Measurements from ENCODE around the gene CDH18. TPM values are rescaled to one million over a fixed set of nuclear protein-coding genes. Genes with fewer than 3 reads are reported as not detected.

The CDH18 gene
- total and polyA plus RNA-seq, 3 donors from 2014 or later, result 6.4 to 11.3 (median 10.7) TPM

DNA sequence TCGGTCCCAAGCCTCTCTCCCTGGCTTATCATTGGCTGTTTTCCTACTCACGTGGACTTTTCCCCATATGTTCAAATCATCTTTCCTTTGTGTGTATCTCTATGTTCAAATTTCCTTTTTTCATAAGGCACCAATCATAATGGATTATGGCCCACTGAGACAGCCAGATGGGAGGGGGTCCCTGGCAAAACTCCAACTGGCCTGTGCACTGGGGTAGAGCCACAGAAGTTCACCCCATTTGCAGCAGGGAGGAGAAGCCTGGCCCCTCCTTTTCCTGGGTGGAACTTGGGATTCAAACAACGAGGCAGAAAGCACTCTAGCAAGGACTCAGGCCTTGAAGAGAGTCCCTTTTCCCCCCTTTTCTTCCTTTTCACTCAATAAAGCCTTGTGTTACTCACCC is 362.4 kb downstream of the CDH18 start:
- intact Hi-C loops (cut with DNase I; ENCODE audit: low total_unique reads), result no loop called here
- TF ChIP-seq, protein P1, sequence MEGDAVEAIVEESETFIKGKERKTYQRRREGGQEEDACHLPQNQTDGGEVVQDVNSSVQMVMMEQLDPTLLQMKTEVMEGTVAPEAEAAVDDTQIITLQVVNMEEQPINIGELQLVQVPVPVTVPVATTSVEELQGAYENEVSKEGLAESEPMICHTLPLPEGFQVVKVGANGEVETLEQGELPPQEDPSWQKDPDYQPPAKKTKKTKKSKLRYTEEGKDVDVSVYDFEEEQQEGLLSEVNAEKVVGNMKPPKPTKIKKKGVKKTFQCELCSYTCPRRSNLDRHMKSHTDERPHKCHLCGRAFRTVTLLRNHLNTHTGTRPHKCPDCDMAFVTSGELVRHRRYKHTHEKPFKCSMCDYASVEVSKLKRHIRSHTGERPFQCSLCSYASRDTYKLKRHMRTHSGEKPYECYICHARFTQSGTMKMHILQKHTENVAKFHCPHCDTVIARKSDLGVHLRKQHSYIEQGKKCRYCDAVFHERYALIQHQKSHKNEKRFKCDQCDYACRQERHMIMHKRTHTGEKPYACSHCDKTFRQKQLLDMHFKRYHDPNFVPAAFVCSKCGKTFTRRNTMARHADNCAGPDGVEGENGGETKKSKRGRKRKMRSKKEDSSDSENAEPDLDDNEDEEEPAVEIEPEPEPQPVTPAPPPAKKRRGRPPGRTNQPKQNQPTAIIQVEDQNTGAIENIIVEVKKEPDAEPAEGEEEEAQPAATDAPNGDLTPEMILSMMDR (IDR thresholded peaks at IDR 0.05), result no peak
- TF ChIP-seq POLR2A (IDR thresholded peaks at IDR 0.05), result no peak
- Histone ChIP-seq H3K4me1 (no peaks in the 10 kb centered on the region), H3K27me3 (no peaks in the 10 kb centered on the region), H3K36me3 (ENCODE audit: low read depth, missing control alignments) (no peaks in the 10 kb centered on the region), H3K9me3 (no peaks in the 10 kb centered on the region), H3K27ac (no peak overlapping the region), H3K4me3 (no peak overlapping the region)
- no peak for DNase-seq
- WGBS, 2 donors, result 69 to 83% methylated on average over 3 of the region's 3 CpGs

DNA sequence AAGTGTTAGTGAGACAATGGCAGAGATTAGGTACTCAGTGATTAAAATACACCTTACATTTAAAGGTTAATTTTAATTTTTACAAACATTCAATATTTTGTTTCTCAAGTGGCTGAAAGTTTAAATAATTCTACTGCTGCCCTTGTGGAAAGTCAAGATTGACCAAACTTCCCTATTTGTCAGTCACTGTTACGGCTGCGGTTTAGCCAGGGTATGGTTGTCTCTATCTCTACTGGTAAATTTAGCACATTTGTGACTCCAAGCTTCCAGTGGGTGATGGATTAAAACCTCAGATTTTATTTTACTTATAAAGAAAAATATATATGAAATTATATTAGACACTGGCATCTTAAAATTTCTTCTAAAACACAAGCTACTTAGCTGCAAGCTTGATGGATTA is 368.4 kb downstream of the CDH18 start:
- Histone ChIP-seq H3K4me1 (no peaks in the 10 kb centered on the region), H3K27ac (no peak overlapping the region), H3K4me3 (no peak overlapping the region), H3K27me3 (no peaks in the 10 kb centered on the region), H3K9me3 (no peaks in the 10 kb centered on the region), H3K36me3 (ENCODE audit: low read depth, missing control alignments) (no peaks in the 10 kb centered on the region)
- no peak for DNase-seq
- TF ChIP-seq POLR2A (IDR thresholded peaks at IDR 0.05), result no peak
- TF ChIP-seq, protein P1 (IDR thresholded peaks at IDR 0.05), result no peak
- WGBS, 2 donors, result 91 to 92% methylated on average over 2 of the region's 2 CpGs
- intact Hi-C loops (cut with DNase I; ENCODE audit: low total_unique reads), result no loop called here

DNA sequence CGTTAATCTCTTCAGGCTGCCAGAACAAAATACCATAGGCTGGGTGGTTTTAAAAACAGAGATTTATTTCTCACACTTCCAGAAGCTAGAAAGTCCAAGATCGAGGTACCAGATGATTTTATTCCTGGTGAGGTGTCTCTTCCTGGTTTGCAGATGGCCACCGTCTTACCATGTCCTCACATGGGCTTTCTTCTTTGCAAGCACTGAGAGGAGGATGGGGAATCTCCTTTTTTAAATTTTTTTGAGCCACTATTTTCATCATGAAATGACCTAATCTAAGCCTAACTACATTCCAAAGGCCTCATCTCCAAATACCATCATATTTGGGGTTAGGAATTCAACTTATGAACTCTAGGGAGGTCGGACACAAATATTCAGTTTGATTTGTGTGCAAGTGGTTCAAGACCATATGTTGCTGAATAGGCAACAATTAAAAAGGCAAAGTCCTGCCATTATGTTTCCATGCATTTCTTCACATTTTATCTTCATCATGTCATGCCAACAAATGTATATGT is 371.2 kb downstream of the CDH18 start:
- no peaks in the 10 kb centered on the region for H3K36me3 ChIP-seq (ENCODE audit: low read depth, missing control alignments)
- WGBS, 2 donors, result 72 to 73% methylated on average over 4 of the region's 4 CpGs
- H3K4me3 ChIP-seq, result no peak overlapping the region
- no peak overlapping the region for H3K27ac ChIP-seq
- no peak for TF ChIP-seq POLR2A (IDR thresholded peaks at IDR 0.05)
- TF ChIP-seq, protein P1 (IDR thresholded peaks at IDR 0.05), result no peak
- no peaks in the 10 kb centered on the region for H3K9me3 ChIP-seq
- no peaks in the 10 kb centered on the region for H3K4me1 ChIP-seq
- intact Hi-C loops (cut with DNase I; ENCODE audit: low total_unique reads), result no loop called here
- no peak for DNase-seq
- H3K27me3 ChIP-seq, result no peaks in the 10 kb centered on the region

DNA sequence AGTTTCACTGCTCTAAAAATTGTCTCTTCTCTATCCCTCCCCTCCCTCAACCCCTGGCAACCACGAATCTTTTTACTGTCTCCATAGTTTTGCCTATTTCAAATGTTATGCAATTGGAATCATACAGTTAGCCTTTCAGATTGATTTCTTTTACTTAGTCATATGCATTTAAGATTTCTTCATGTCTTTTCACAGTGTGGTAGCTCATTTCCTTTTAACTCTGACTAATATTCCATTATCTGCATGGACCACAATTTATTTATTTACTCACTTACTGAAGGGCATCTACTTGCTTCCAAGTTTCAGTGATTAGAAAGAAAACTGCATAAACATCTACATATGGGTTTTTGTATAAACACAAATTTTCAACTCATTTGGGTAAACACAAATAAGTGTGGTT is 372.3 kb downstream of the CDH18 start:
- Histone ChIP-seq H3K4me1 (no peaks in the 10 kb centered on the region), H3K27ac (no peak overlapping the region), H3K36me3 (ENCODE audit: low read depth, missing control alignments) (no peaks in the 10 kb centered on the region), H3K9me3 (no peaks in the 10 kb centered on the region), H3K4me3 (no peak overlapping the region), H3K27me3 (no peaks in the 10 kb centered on the region)
- intact Hi-C loops (cut with DNase I; ENCODE audit: low total_unique reads), result no loop called here
- DNase-seq, result no peak
- WGBS, 2 donors, result 72 to 85% methylated on average over 1 of the region's 1 CpG
- TF ChIP-seq, protein P1 (IDR thresholded peaks at IDR 0.05), result no peak
- no peak for TF ChIP-seq POLR2A (IDR thresholded peaks at IDR 0.05)

DNA sequence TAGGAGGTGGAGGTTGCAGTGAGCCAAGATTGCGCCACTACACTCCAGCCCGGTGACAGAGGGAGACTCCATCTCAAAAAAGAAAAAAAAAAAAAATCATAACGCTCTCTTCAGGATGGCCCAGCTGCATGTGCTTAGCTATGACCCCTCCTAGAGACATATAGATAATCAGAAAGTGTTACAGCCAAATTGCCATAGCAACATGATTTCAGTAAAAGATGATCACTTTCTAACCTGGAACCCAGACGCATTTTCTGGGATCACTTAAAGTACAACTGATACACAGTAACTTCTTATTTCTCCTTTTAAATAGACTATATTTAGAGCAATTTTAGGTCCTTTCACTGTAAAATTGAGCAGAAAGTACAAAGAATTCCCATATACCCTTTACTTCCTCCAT is 372.9 kb downstream of the CDH18 start:
- no peak for DNase-seq
- 52 to 54% methylated on average over 4 of the region's 4 CpGs for WGBS, 2 donors
- H3K27ac ChIP-seq, result no peak overlapping the region
- no peaks in the 10 kb centered on the region for H3K27me3 ChIP-seq
- TF ChIP-seq, protein P1 (IDR thresholded peaks at IDR 0.05), result no peak
- TF ChIP-seq POLR2A (IDR thresholded peaks at IDR 0.05), result no peak
- H3K9me3 ChIP-seq, result no peaks in the 10 kb centered on the region
- no peak overlapping the region for H3K4me3 ChIP-seq
- intact Hi-C loops (cut with DNase I; ENCODE audit: low total_unique reads), result no loop called here
- no peaks in the 10 kb centered on the region for H3K36me3 ChIP-seq (ENCODE audit: low read depth, missing control alignments)
- no peaks in the 10 kb centered on the region for H3K4me1 ChIP-seq
